ENCODE data around the gene PRDX5. TPM values are rescaled to one million over a fixed set of nuclear protein-coding genes. Genes with fewer than 3 reads are reported as not detected.

Gene PRDX5
- total and polyA plus RNA-seq, 8 donors = 9.3 to 725 (median 245) TPM

- peak in 1 of 2 donors; percentile 38 for DNase-seq
- no peak for TF ChIP-seq EP300 (IDR thresholded peaks at IDR 0.05)
- no peak for TF ChIP-seq CTCF (IDR thresholded peaks at IDR 0.05)
- TF ChIP-seq POLR2A (IDR thresholded peaks at IDR 0.05) = no peak
- TF ChIP-seq POLR2AphosphoS5 (IDR thresholded peaks at IDR 0.05) = no peak
- intact Hi-C loops (cut with DNase I; ENCODE audit: low total_unique reads) = no loop called here
Measured at GRCh38 chr11:64342869-64343745, 25.2 kb downstream of the PRDX5 start.

GRCh38 chr11:64343767-64344559 lies 26.0 kb downstream of the PRDX5 start:
- DNase-seq = peak; percentile 33 to 44
- Histone ChIP-seq H3K27me3 (no peaks in the 10 kb centered on the region), H3K4me1 (peaks cover 13 to 55% (median 39%) of the 10 kb centered on the region in 4 donors), H3K36me3 (peaks cover 0 to 14% (median 0%) of the 10 kb centered on the region in 4 donors), H3K9me3 (no peaks in the 10 kb centered on the region), H3K27ac (no peak overlapping the region), H3K4me3 (no peak overlapping the region)
- 72 to 85% (median 83%) methylated on average over 9 to 18 of the region's 18 CpGs for WGBS, 5 donors
- TF ChIP-seq CTCF (IDR thresholded peaks at IDR 0.05) = no peak
- TF ChIP-seq POLR2AphosphoS5 (IDR thresholded peaks at IDR 0.05) = no peak
- TF ChIP-seq EP300 (IDR thresholded peaks at IDR 0.05) = no peak
- intact Hi-C loops (cut with DNase I; ENCODE audit: low total_unique reads) = no loop called here

More at GRCh38 chr11:64342869-64343745, 25.2 kb downstream of the PRDX5 start:
- H3K27ac ChIP-seq = peak overlapping the region; percentile 38 to 81 (median 77)
- peak overlapping the region; percentile 30 to 44 (median 34) for H3K4me3 ChIP-seq
- peaks cover 0 to 14% (median 0%) of the 10 kb centered on the region in 4 donors for H3K36me3 ChIP-seq
- peaks cover 13 to 52% (median 37%) of the 10 kb centered on the region in 4 donors for H3K4me1 ChIP-seq
- 46 to 59% (median 54%) methylated on average over 26 to 29 of the region's 29 CpGs for WGBS, 5 donors
- no peaks in the 10 kb centered on the region for H3K9me3 ChIP-seq
- no peaks in the 10 kb centered on the region for H3K27me3 ChIP-seq

GRCh38 chr11:64344787-64345186 lies 26.9 kb downstream of the PRDX5 start:
- H3K27me3 ChIP-seq = no peaks in the 10 kb centered on the region
- H3K36me3 ChIP-seq = peaks cover 0 to 20% (median 0%) of the 10 kb centered on the region in 4 donors
- 93 to 97% (median 96%) methylated on average over 25 to 28 of the region's 28 CpGs for WGBS, 5 donors
- no peak for DNase-seq
- no peaks in the 10 kb centered on the region for H3K9me3 ChIP-seq
- no peak overlapping the region for H3K27ac ChIP-seq
- H3K4me3 ChIP-seq = no peak overlapping the region
- peaks cover 13 to 50% (median 38%) of the 10 kb centered on the region in 4 donors for H3K4me1 ChIP-seq
- intact Hi-C loops (cut with DNase I; ENCODE audit: low total_unique reads) = no loop called here
- TF ChIP-seq POLR2A (IDR thresholded peaks at IDR 0.05) (no peak), CTCF (IDR thresholded peaks at IDR 0.05) (no peak), POLR2AphosphoS5 (IDR thresholded peaks at IDR 0.05) (no peak), EP300 (IDR thresholded peaks at IDR 0.05) (no peak)

- Histone ChIP-seq H3K27me3 (no peaks in the 10 kb centered on the region), H3K36me3 (peaks cover 0 to 22% (median 0%) of the 10 kb centered on the region in 4 donors), H3K4me3 (no peak overlapping the region), H3K27ac (no peak overlapping the region), H3K9me3 (no peaks in the 10 kb centered on the region), H3K4me1 (peaks cover 7 to 31% (median 21%) of the 10 kb centered on the region in 4 donors)
- TF ChIP-seq CTCF (IDR thresholded peaks at IDR 0.05) = no peak
- no peak for TF ChIP-seq EP300 (IDR thresholded peaks at IDR 0.05)
- no peak for TF ChIP-seq POLR2AphosphoS5 (IDR thresholded peaks at IDR 0.05)
- no peak for TF ChIP-seq POLR2A (IDR thresholded peaks at IDR 0.05)
- DNase-seq = no peak
- intact Hi-C loops (cut with DNase I; ENCODE audit: low total_unique reads) = no loop called here
- 82 to 91% (median 89%) methylated on average over 12 of the region's 12 CpGs for WGBS, 5 donors
Measured at GRCh38 chr11:64347193-64347867, 29.4 kb downstream of the PRDX5 start.

Measured in stomach (tissue), 9 donors.